Cardiac muscle cell (in vitro differentiated cells and primary cell): ENCODE results near the gene CAPS. TPM values are rescaled to one million over a fixed set of nuclear protein-coding genes. Genes with fewer than 3 reads are reported as not detected.
A peak's percentile ranks its signal among the peaks of the same experiment; 100 is the strongest.

Source experiments
- DNase-seq, 2 donors: peaks; one replicate each; pipeline versions ENCODE4 v3.0.0 to v3.0.0-alpha.2; 2010 to 2017; ENCODE audit warnings: low read depth in 1 of 2, low spot score in 1 of 2
- H3K27ac ChIP-seq: fragments of 200-600 bp; sonication (generic); 2 replicates; pipeline ENCODE4 v1.5.1; 2016
- H3K27me3 ChIP-seq: fragments of 200-600 bp; sonication (generic); 2 replicates; pipeline ENCODE4 v1.6.0; 2016; ENCODE audit warnings: control low read depth
- H3K36me3 ChIP-seq: fragments of 200-600 bp; sonication (generic); 2 replicates; pipeline ENCODE4 v1.5.1; 2016; ENCODE audit warnings: control low read depth
- H3K4me1 ChIP-seq: fragments of 200-600 bp; sonication (generic); 2 replicates; pipeline ENCODE4 v1.8.1; 2017; ENCODE audit warnings: low read depth, mild to moderate bottlenecking, mixed run types
- H3K4me3 ChIP-seq: fragments of 200-600 bp; sonication (generic); 2 replicates; pipeline ENCODE4 v1.5.1; 2016; ENCODE audit warnings: mild to moderate bottlenecking
- H3K9me3 ChIP-seq: fragments of 200-600 bp; sonication (generic); 2 replicates; pipeline ENCODE4 v1.5.1; 2017; ENCODE audit warnings: low read depth, mild to moderate bottlenecking, control low read depth
- CTCF ChIP-seq: IDR thresholded peaks from 2 replicates; pipeline ENCODE4 v1.5.1; 2012; ENCODE audit warnings: low read depth, mild to moderate bottlenecking, low read length
- polyA plus RNA-seq: library from polyadenylated mRNA; unstranded; fragments of >200 nt; fragmentation: Nextera tagmentation; extraction: Ambion mirVana; gene quantifications from 2 replicates; pipeline ENCODE4 v1.2.1, GENCODE V29; 2016
- total RNA-seq: library from RNA; depleted of rRNA; stranded (reverse); fragments of >200 nt; gene quantifications from 2 replicates; pipeline ENCODE4 v1.2.3, GENCODE V29; 2016

The CAPS gene
- total RNA-seq (14.4 and 23.6 TPM in 2 replicates), polyA plus RNA-seq (14.1 and 17.7 TPM in 2 replicates)

GRCh38 chr19:5913739-5914357, at the start of gene CAPS:
Gene CAPS, plus strand, starts transcription at chr19:5914254. Its CDS starts 153 bp downstream, at chr19:5914407.
- DNase-seq = peak in 1 of 2 donors; percentile 72
- H3K4me3 ChIP-seq = no peak within 1 kb of the TSS
- no peaks in the 10 kb centered on the region for H3K9me3 ChIP-seq
- H3K27me3 ChIP-seq = no peaks in the 10 kb centered on the region
- peak within 1 kb of the TSS; percentile 75 for H3K27ac ChIP-seq
- peaks cover 28% of the 10 kb centered on the region for H3K36me3 ChIP-seq
- no peak for TF ChIP-seq CTCF
- H3K4me1 ChIP-seq = peaks cover 15% of the 10 kb centered on the region

GRCh38 chr19:5864725-5865486, 49.1 kb upstream of the CAPS start:
- H3K4me1 ChIP-seq = no peaks in the 10 kb centered on the region
- TF ChIP-seq CTCF = peak; percentile 9
- DNase-seq = no peak
- no peaks in the 10 kb centered on the region for H3K27me3 ChIP-seq
- H3K4me3 ChIP-seq = no peak overlapping the region
- no peaks in the 10 kb centered on the region for H3K9me3 ChIP-seq
- H3K27ac ChIP-seq = no peak overlapping the region
- H3K36me3 ChIP-seq = no peaks in the 10 kb centered on the region

GRCh38 chr19:5865772-5866171, 48.3 kb upstream of the CAPS start:
- Histone ChIP-seq H3K27me3 (no peaks in the 10 kb centered on the region), H3K4me3 (no peak overlapping the region), H3K36me3 (no peaks in the 10 kb centered on the region), H3K27ac (no peak overlapping the region), H3K4me1 (no peaks in the 10 kb centered on the region), H3K9me3 (no peaks in the 10 kb centered on the region)
- no peak for DNase-seq
- TF ChIP-seq CTCF = no peak

- no peak for TF ChIP-seq CTCF
- Histone ChIP-seq H3K27me3 (no peaks in the 10 kb centered on the region), H3K4me3 (no peak overlapping the region), H3K27ac (no peak overlapping the region), H3K9me3 (no peaks in the 10 kb centered on the region), H3K36me3 (no peaks in the 10 kb centered on the region), H3K4me1 (no peaks in the 10 kb centered on the region)
- no peak for DNase-seq
Measured at GRCh38 chr19:5867201-5868136, 46.6 kb upstream of the CAPS start.

- Histone ChIP-seq H3K27me3 (no peaks in the 10 kb centered on the region), H3K4me1 (no peaks in the 10 kb centered on the region), H3K4me3 (no peak overlapping the region), H3K36me3 (no peaks in the 10 kb centered on the region), H3K9me3 (no peaks in the 10 kb centered on the region), H3K27ac (no peak overlapping the region)
- peak in 1 of 2 donors; percentile 42 for DNase-seq
- no peak for TF ChIP-seq CTCF
Measured at GRCh38 chr19:5870986-5871394, 43.1 kb upstream of the CAPS start.
